HG02610 (cell line): Measurements from ENCODE around the gene CFHR1.

Experiments used
- ATAC-seq: cut with Tn5 transposase; IDR thresholded peaks from one replicate; pipeline ENCODE4 v1.9.1; 2021; ENCODE audit warnings: mild to moderate bottlenecking, moderate library complexity; ENCODE audit not compliant: unreplicated experiment

Gene CFHR1

GRCh38 chr1:196875935-196876334, 56.4 kb downstream of the CFHR1 start:
- no peak for ATAC-seq

DNA sequence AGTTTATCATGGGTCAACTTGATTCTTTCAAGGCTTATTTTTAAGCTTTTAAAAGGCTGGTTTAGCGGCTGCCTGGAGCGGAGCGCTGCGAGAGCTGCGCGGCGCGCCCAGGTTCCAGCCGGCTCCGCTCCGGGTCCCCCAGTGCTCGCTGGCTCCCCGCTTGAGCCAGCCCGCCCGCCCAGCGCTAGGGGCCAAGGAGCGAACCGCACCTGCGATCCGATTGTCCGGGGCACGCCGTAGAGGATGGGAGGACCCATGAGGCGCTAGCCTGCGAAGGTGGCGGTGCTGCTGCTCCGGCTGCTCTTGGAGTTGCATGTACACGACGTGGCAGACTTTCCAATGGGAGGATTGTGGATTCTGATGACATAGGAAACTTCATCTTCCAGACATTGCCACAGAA, 58.4 kb downstream of the CFHR1 start:
- ATAC-seq = no peak
